ENCODE results near the gene NLGN3. TPM values are rescaled to one million over a fixed set of nuclear protein-coding genes. Genes with fewer than 3 reads are reported as not detected.

Gene NLGN3
- total and polyA plus RNA-seq, 2 donors (not counting 1 experiment from before 2014, with no cell fraction given) = 0.41 to 0.83 TPM

GRCh38 chrX:71117358-71117757, 27.3 kb upstream of the NLGN3 start:
- H2AFZ ChIP-seq (ENCODE audit: low read length) = no peak overlapping the region

GRCh38 chrX:71118032-71118984, 26.3 kb upstream of the NLGN3 start, which contains the start of gene MED12:
Gene MED12, plus strand, starts transcription at chrX:71118596. Its CDS starts 159 bp downstream, at chrX:71118755.
- H4K20me1 ChIP-seq (ENCODE audit: control insufficient read depth, extremely low read depth, insufficient read depth, low read length) = no peaks in the 10 kb centered on the region
- peak; percentile 74 to 83 for DNase-seq (ENCODE audit: low read depth in 2 of 2)

More at GRCh38 chrX:71117358-71117757, 27.3 kb upstream of the NLGN3 start:
- H3K4me2 ChIP-seq (ENCODE audit: extremely low read depth, insufficient read depth, low read length) = no peak overlapping the region
- H3K9me3 ChIP-seq (ENCODE audit: control insufficient read depth, insufficient read depth, low read depth, low read length) = no peaks in the 10 kb centered on the region
- no peak overlapping the region for H3K27ac ChIP-seq (ENCODE audit: insufficient read depth, low read length)
- no peaks in the 10 kb centered on the region for H4K20me1 ChIP-seq (ENCODE audit: control insufficient read depth, extremely low read depth, insufficient read depth, low read length)
- no peak overlapping the region for H3K9ac ChIP-seq (ENCODE audit: insufficient read depth, low read length)
- no peak for DNase-seq (ENCODE audit: low read depth in 2 of 2)
- H3K4me1 ChIP-seq (ENCODE audit: control insufficient read depth, extremely low read depth, insufficient read depth, low read length) = no peaks in the 10 kb centered on the region
- peaks cover 12% of the 10 kb centered on the region for H3K36me3 ChIP-seq (ENCODE audit: control insufficient read depth, insufficient read depth, low read length)
- no peaks in the 10 kb centered on the region for H3K27me3 ChIP-seq (ENCODE audit: control insufficient read depth, insufficient read depth, low read length)
- no peak for TF ChIP-seq CTCF (conservative IDR thresholded peaks at IDR 0.05 in 1 of 2, IDR thresholded peaks at IDR 0.05 in 1 of 2; ENCODE audit: low read depth in 1 of 2, low read length in 2 of 2)
- no peak for TF ChIP-seq EZH2 (IDR thresholded peaks at IDR 0.05; ENCODE audit: low read length, missing control alignments)
- peaks cover 2% of the 10 kb centered on the region for H3K79me2 ChIP-seq (ENCODE audit: control insufficient read depth, insufficient read depth, low read length)
- no peak overlapping the region for H3K4me3 ChIP-seq (replicated peaks in 1 of 4; ENCODE audit: control extremely low read depth in 1 of 4, insufficient read depth in 1 of 4, low read depth in 3 of 4, low read length in 4 of 4)

More at GRCh38 chrX:71118032-71118984, 26.3 kb upstream of the NLGN3 start, which contains the start of gene MED12:
- Histone ChIP-seq H2AFZ (ENCODE audit: low read length) (peak within 1 kb of the TSS; percentile 86), H3K4me3 (replicated peaks in 1 of 4; ENCODE audit: control extremely low read depth in 1 of 4, insufficient read depth in 1 of 4, low read depth in 3 of 4, low read length in 4 of 4) (peak within 1 kb of the TSS; percentile 63 to 73 (median 70)), H3K79me2 (ENCODE audit: control insufficient read depth, insufficient read depth, low read length) (peaks cover 2% of the 10 kb centered on the region), H3K9me3 (ENCODE audit: control insufficient read depth, insufficient read depth, low read depth, low read length) (no peaks in the 10 kb centered on the region), H3K36me3 (ENCODE audit: control insufficient read depth, insufficient read depth, low read length) (peaks cover 15% of the 10 kb centered on the region), H3K27ac (ENCODE audit: insufficient read depth, low read length) (peak within 1 kb of the TSS; percentile 61), H3K4me2 (ENCODE audit: extremely low read depth, insufficient read depth, low read length) (peak within 1 kb of the TSS; percentile 85), H3K27me3 (ENCODE audit: control insufficient read depth, insufficient read depth, low read length) (no peaks in the 10 kb centered on the region), H3K9ac (ENCODE audit: insufficient read depth, low read length) (peak within 1 kb of the TSS; percentile 77), H3K4me1 (ENCODE audit: control insufficient read depth, extremely low read depth, insufficient read depth, low read length) (no peaks in the 10 kb centered on the region)
- TF ChIP-seq EZH2 (IDR thresholded peaks at IDR 0.05; ENCODE audit: low read length, missing control alignments) (no peak), CTCF (conservative IDR thresholded peaks at IDR 0.05 in 1 of 2, IDR thresholded peaks at IDR 0.05 in 1 of 2; ENCODE audit: low read depth in 1 of 2, low read length in 2 of 2) (no peak)

Data from fibroblast of lung (primary cell).